Gastrocnemius medialis (tissue), 4 donors: ENCODE results near the gene DRAM2.

ENCODE experiments used
- CTCF ChIP-seq, 5 experiments: fragments of 450-650 bp in 3 of 5; fragments of 200-600 bp in 2 of 5; sonication (generic) in 2 of 5; IDR thresholded peaks in 4 of 5; conservative IDR thresholded peaks in 1 of 5; 1 replicate in 4 of 5; 2 replicates in 1 of 5; pipeline ENCODE4 v1.5.1; 2016 to 2019; ENCODE audit warnings: antibody characterized with exemption in 5 of 5, mild to moderate bottlenecking in 3 of 5, moderate library complexity in 3 of 5
- POLR2A ChIP-seq, 2 donors: fragments of 450-650 bp; IDR thresholded peaks; one replicate each; pipeline ENCODE4 v1.6.1; 2017; ENCODE audit warnings: antibody characterized with exemption in 2 of 2, mild to moderate bottlenecking in 2 of 2, moderate library complexity in 2 of 2

- no peak for TF ChIP-seq CTCF (IDR thresholded peaks at IDR 0.05 in 4 of 5, conservative IDR thresholded peaks at IDR 0.05 in 1 of 5)
- no peak for TF ChIP-seq POLR2A (IDR thresholded peaks at IDR 0.05)
Observed at GRCh38 chr1:111110197-111110899, 29.5 kb downstream of the DRAM2 start.
